Smooth muscle cell (in vitro differentiated cells): ENCODE data around the gene GABRG3. TPM values are rescaled to one million over a fixed set of nuclear protein-coding genes. Genes with fewer than 3 reads are reported as not detected.

Source experiments
- DNase-seq: peaks from one replicate; lab custom pipeline; 2025; ENCODE audit not compliant: unreplicated experiment; lab: John Stamatoyannopoulos, UW
- H2AFZ ChIP-seq: fragments of 200-600 bp; sonication (generic); 2 replicates; pipeline ENCODE4 v1.6.0; 2016; ENCODE audit warnings: antibody characterized with exemption, low read depth, mild to moderate bottlenecking
- H3F3A ChIP-seq: fragments of 200-600 bp; sonication (generic); 2 replicates; pipeline ENCODE4 v1.6.0; 2017; ENCODE audit warnings: antibody characterized with exemption, low read depth
- H3K27ac ChIP-seq: fragments of 200-600 bp; sonication (generic); 2 replicates; pipeline ENCODE4 v1.5.1; 2016; ENCODE audit warnings: low read depth, mild to moderate bottlenecking
- H3K27me3 ChIP-seq: fragments of 200-600 bp; sonication (generic); 2 replicates; pipeline ENCODE4 v1.6.1; 2016; ENCODE audit warnings: low read depth, mild to moderate bottlenecking
- H3K36me3 ChIP-seq: fragments of 200-600 bp; sonication (generic); 2 replicates; pipeline ENCODE4 v1.5.1; 2016; ENCODE audit warnings: low read depth
- H3K4me1 ChIP-seq: fragments of 200-600 bp; sonication (generic); 2 replicates; pipeline ENCODE4 v1.5.1; 2016; ENCODE audit warnings: low read depth
- H3K4me2 ChIP-seq: fragments of 200-600 bp; sonication (generic); 2 replicates; pipeline ENCODE4 v1.6.0; 2016; ENCODE audit warnings: mild to moderate bottlenecking
- H3K4me3 ChIP-seq: fragments of 200-600 bp; sonication (generic); 2 replicates; pipeline ENCODE4 v1.5.1; 2016; ENCODE audit warnings: mild to moderate bottlenecking
- H3K79me2 ChIP-seq: fragments of 200-600 bp; sonication (generic); 2 replicates; pipeline ENCODE4 v1.6.0; 2016; ENCODE audit warnings: low read depth, mild to moderate bottlenecking
- H3K9ac ChIP-seq: fragments of 200-600 bp; sonication (generic); 2 replicates; pipeline ENCODE4 v1.6.0; 2016; ENCODE audit warnings: low read depth
- H3K9me3 ChIP-seq: fragments of 200-600 bp; sonication (generic); replicated peaks from 2 replicates; pipeline ENCODE4 v1.5.1; 2016; ENCODE audit warnings: low read depth
- H4K20me1 ChIP-seq: fragments of 200-600 bp; sonication (generic); 2 replicates; pipeline ENCODE4 v1.6.0; 2016; ENCODE audit warnings: low read depth
- CTCF ChIP-seq: fragments of 200-600 bp; sonication (generic); IDR thresholded peaks from 2 replicates; pipeline ENCODE4 v1.5.1; 2017; ENCODE audit warnings: borderline replicate concordance, mild to moderate bottlenecking, antibody characterized with exemption; ENCODE audit not compliant: insufficient read depth, poor library complexity, severe bottlenecking
- WGBS: methylation state at CpG from one replicate; pipeline ENCODE4 v1.1.7; 2016; ENCODE audit warnings: low lambda C conversion rate; 5-methylcytosine and 5-hydroxymethylcytosine counted together
- polyA plus RNA-seq: library from polyadenylated mRNA; unstranded; fragments of >200 nt; fragmentation: Nextera tagmentation; extraction: Ambion mirVana; gene quantifications from 2 replicates; pipeline ENCODE4 v1.2.1, GENCODE V29; 2016
- total RNA-seq: library from RNA; depleted of rRNA; stranded (reverse); fragments of >200 nt; gene quantifications from 2 replicates; pipeline ENCODE4 v1.2.3, GENCODE V29; 2014

The GABRG3 gene
- total and polyA plus RNA-seq, 2 experiments from 2014 or later = under 0.01 TPM; not detected in 1

GRCh38 chr15:27293607-27294006 lies 322.6 kb downstream of the GABRG3 start:
- H3K27ac ChIP-seq = no peak overlapping the region
- no peak overlapping the region for H3K4me3 ChIP-seq
- H3K9me3 ChIP-seq = no peaks in the 10 kb centered on the region
- no peaks in the 10 kb centered on the region for H3F3A ChIP-seq
- H2AFZ ChIP-seq = no peak overlapping the region
- no peaks in the 10 kb centered on the region for H3K36me3 ChIP-seq
- 100% methylated on average over 1 of the region's 1 CpG for WGBS
- H3K9ac ChIP-seq = no peak overlapping the region
- no peaks in the 10 kb centered on the region for H4K20me1 ChIP-seq
- H3K27me3 ChIP-seq = no peaks in the 10 kb centered on the region
- no peak for DNase-seq
- no peaks in the 10 kb centered on the region for H3K79me2 ChIP-seq
- H3K4me1 ChIP-seq = no peaks in the 10 kb centered on the region
- TF ChIP-seq CTCF = no peak
- H3K4me2 ChIP-seq = no peak overlapping the region

GRCh38 chr15:27317736-27318135 lies 346.8 kb downstream of the GABRG3 start:
- H3K79me2 ChIP-seq = no peaks in the 10 kb centered on the region

GRCh38 chr15:27323801-27324200 lies 352.8 kb downstream of the GABRG3 start:
- no peaks in the 10 kb centered on the region for H3K79me2 ChIP-seq
- H2AFZ ChIP-seq = no peak overlapping the region
- H3K27ac ChIP-seq = no peak overlapping the region
- no peaks in the 10 kb centered on the region for H4K20me1 ChIP-seq
- H3K9ac ChIP-seq = no peak overlapping the region
- DNase-seq = no peak
- H3F3A ChIP-seq = no peaks in the 10 kb centered on the region
- no peak overlapping the region for H3K4me2 ChIP-seq
- H3K36me3 ChIP-seq = no peaks in the 10 kb centered on the region
- H3K9me3 ChIP-seq = no peaks in the 10 kb centered on the region
- H3K4me1 ChIP-seq = no peaks in the 10 kb centered on the region
- WGBS = 89% methylated on average over 9 of the region's 9 CpGs
- TF ChIP-seq CTCF = no peak
- no peak overlapping the region for H3K4me3 ChIP-seq
- H3K27me3 ChIP-seq = no peaks in the 10 kb centered on the region

More at GRCh38 chr15:27317736-27318135, 346.8 kb downstream of the GABRG3 start:
- Histone ChIP-seq H4K20me1 (no peaks in the 10 kb centered on the region), H3K36me3 (no peaks in the 10 kb centered on the region), H3K9me3 (no peaks in the 10 kb centered on the region), H3K4me1 (peaks cover 6% of the 10 kb centered on the region), H3K27me3 (no peaks in the 10 kb centered on the region), H2AFZ (no peak overlapping the region), H3K9ac (no peak overlapping the region), H3K4me3 (no peak overlapping the region), H3F3A (no peaks in the 10 kb centered on the region), H3K27ac (no peak overlapping the region), H3K4me2 (no peak overlapping the region)
- TF ChIP-seq CTCF = no peak
- DNase-seq = no peak
- 80% methylated on average over 5 of the region's 5 CpGs for WGBS

GRCh38 chr15:27324886-27325615 lies 354.1 kb downstream of the GABRG3 start:
- no peak overlapping the region for H3K9ac ChIP-seq
- H3K9me3 ChIP-seq = no peaks in the 10 kb centered on the region
- H3K27ac ChIP-seq = no peak overlapping the region
- no peak overlapping the region for H3K4me3 ChIP-seq
- H3K27me3 ChIP-seq = no peaks in the 10 kb centered on the region
- no peak overlapping the region for H2AFZ ChIP-seq
- H3K4me1 ChIP-seq = no peaks in the 10 kb centered on the region
- H3K36me3 ChIP-seq = no peaks in the 10 kb centered on the region
- WGBS = 89% methylated on average over 4 of the region's 4 CpGs
- no peak overlapping the region for H3K4me2 ChIP-seq
- no peaks in the 10 kb centered on the region for H3F3A ChIP-seq
- DNase-seq = no peak
- H3K79me2 ChIP-seq = no peaks in the 10 kb centered on the region
- H4K20me1 ChIP-seq = no peaks in the 10 kb centered on the region
- TF ChIP-seq CTCF = no peak
